Spleen (tissue), 11 donors: ENCODE data around the gene AFAP1L2. TPM values are rescaled to one million over a fixed set of nuclear protein-coding genes. Genes with fewer than 3 reads are reported as not detected.

ENCODE experiments used
- DNase-seq: peaks from one replicate; pipeline ENCODE4 v3.0.0-alpha.2; 2020
- H3K27ac ChIP-seq, 8 donors: fragments of 200-600 bp; sonication (generic) in 7 of 8; 1 replicate in 4 of 8; 2 replicates in 4 of 8; pipeline versions ENCODE4 v1.5.0 to v1.8.0; 2016 to 2021; ENCODE audit warnings: inconsistent platforms in 4 of 8, mild to moderate bottlenecking in 4 of 8, moderate library complexity in 1 of 8
- H3K27me3 ChIP-seq, 7 donors: fragments of 200-600 bp; sonication (generic) in 6 of 7; replicated peaks in 1 of 7; 1 replicate in 4 of 7; 2 replicates in 3 of 7; pipeline versions ENCODE4 v1.5.0 to v1.8.0; 2016 to 2021; ENCODE audit warnings: inconsistent platforms in 3 of 7, mild to moderate bottlenecking in 1 of 7
- H3K36me3 ChIP-seq, 6 donors: fragments of 200-600 bp; sonication (generic) in 5 of 6; 1 replicate in 4 of 6; 2 replicates in 2 of 6; pipeline versions ENCODE4 v1.5.0 to v1.8.0; 2016 to 2021; ENCODE audit warnings: inconsistent platforms in 2 of 6
- H3K4me1 ChIP-seq, 6 donors: fragments of 200-600 bp; sonication (generic) in 5 of 6; 1 replicate in 3 of 6; 2 replicates in 3 of 6; pipeline versions ENCODE4 v1.5.0 to v1.8.0; 2016 to 2021; ENCODE audit warnings: inconsistent platforms in 3 of 6
- H3K4me3 ChIP-seq, 8 donors: fragments of 200-600 bp; sonication (generic) in 7 of 8; 1 replicate in 4 of 8; 2 replicates in 4 of 8; pipeline versions ENCODE4 v1.5.0 to v1.8.0; 2016 to 2021; ENCODE audit warnings: inconsistent platforms in 4 of 8, mild to moderate bottlenecking in 4 of 8, moderate library complexity in 2 of 8
- H3K9me3 ChIP-seq, 8 donors: fragments of 200-600 bp; sonication (generic) in 7 of 8; 1 replicate in 4 of 8; 2 replicates in 4 of 8; pipeline versions ENCODE4 v1.5.0 to v1.8.0; 2016 to 2021; ENCODE audit warnings: inconsistent platforms in 4 of 8
- CTCF ChIP-seq, 11 experiments: fragments of 200-600 bp in 7 of 11; fragments of 450-650 bp in 4 of 11; sonication (generic) in 4 of 11; IDR thresholded peaks in 8 of 11; conservative IDR thresholded peaks in 3 of 11; 1 replicate in 7 of 11; 2 replicates in 4 of 11; pipeline versions ENCODE4 v1.4.0 to v1.8.0; 2016 to 2021; ENCODE audit warnings: antibody characterized with exemption in 11 of 11, inconsistent platforms in 4 of 11, mild to moderate bottlenecking in 1 of 11
- POLR2A ChIP-seq, 3 donors: fragments of 450-650 bp; IDR thresholded peaks; one replicate each; pipeline ENCODE4 v1.5.1; 2017; ENCODE audit warnings: antibody characterized with exemption in 3 of 3, mild to moderate bottlenecking in 1 of 3
- POLR2AphosphoS5 ChIP-seq, 3 donors: sonication (generic); formaldehyde crosslinking; IDR thresholded peaks; one replicate each; pipeline ENCODE4 v1.5.1; 2017; ENCODE audit warnings: antibody characterized with exemption in 3 of 3
- WGBS, 5 donors: extraction: QIAGEN DNeasy Blood & Tissue Kit in 3 of 5; methylation state at CpG; one replicate each; pipeline versions ENCODE4 v1.1.5 to v1.1.7; 2013 to 2018; 5-methylcytosine and 5-hydroxymethylcytosine counted together
- intact Hi-C: fragments of 100-400 bp; cut with DNase I; formaldehyde crosslinking; loops from one replicate; pipeline ENCODE4 v1.15.0; 2023; ENCODE audit warnings: low total_unique reads
- polyA plus RNA-seq, 3 donors: library from polyadenylated mRNA; stranded (reverse); fragments of 200-250 nt; gene quantifications; one replicate each; pipeline ENCODE4 v1.2.1, GENCODE V29; 2013
- total RNA-seq, 7 donors: library from RNA; depleted of rRNA in 3 of 7; stranded (reverse); fragments of >200 nt in 3 of 7; fragmentation: NEBNext Ultra II Directional in 4 of 7; extraction: Animal tissue kit (Norgen Biotek cat#: 25700) in 4 of 7; gene quantifications; one replicate each; pipeline versions ENCODE4 v1.1.0 to v1.2.1, GENCODE V29; 2016 to 2021
- donor health status: healthy with polysubstance abuse.
- donor health status: DM: no; HTN: no; CAD: no; lungs with moderate emphysema.
- donor health status: DM: no; HTN: no; CAD: no.
- donor health status: Bipolar disorder and iron deficiency.
- donor health status: healthy.
- donor health status: DM: no; HTN: no; CAD: no.
- donor health status: DM: yes; HTN: yes; CAD: no.

AFAP1L2 gene
- total and polyA plus RNA-seq, 10 donors = 18.3 to 273 (median 180) TPM

- intact Hi-C loops = no loop called here
- no peak for DNase-seq
- peak overlapping the region; percentile 72 to 95 (median 89) for H3K27ac ChIP-seq
- WGBS, 5 donors = 0 to 1% (median 0%) methylated on average over 22 to 44 of the region's 44 CpGs
- H3K27me3 ChIP-seq = peaks cover 0 to 71% (median 20%) of the 10 kb centered on the region in 7 donors
- H3K4me3 ChIP-seq = peak overlapping the region; percentile 37 to 76 (median 52)
- TF ChIP-seq POLR2AphosphoS5 (IDR thresholded peaks at IDR 0.05) (peak in 2 of 3 donors; percentile 62 to 64), CTCF (IDR thresholded peaks at IDR 0.05 in 8 of 11, conservative IDR thresholded peaks at IDR 0.05 in 3 of 11) (peak in 2 of 11 experiments; percentile 14 to 22), POLR2A (IDR thresholded peaks at IDR 0.05) (no peak)
- no peaks in the 10 kb centered on the region for H3K36me3 ChIP-seq
- H3K4me1 ChIP-seq = peaks cover 4 to 75% (median 30%) of the 10 kb centered on the region in 6 donors
- no peaks in the 10 kb centered on the region for H3K9me3 ChIP-seq
These were observed 651 bp downstream of the AFAP1L2 start for GRCh38 chr10:114403541-114404161.

- 3 to 8% (median 5%) methylated on average over 16 to 17 of the region's 17 CpGs for WGBS, 5 donors
- H3K27ac ChIP-seq = peak overlapping the region; percentile 72 to 95 (median 89)
- peaks cover 4 to 75% (median 35%) of the 10 kb centered on the region in 6 donors for H3K4me1 ChIP-seq
- H3K36me3 ChIP-seq = no peaks in the 10 kb centered on the region
- H3K9me3 ChIP-seq = no peaks in the 10 kb centered on the region
- peak in 1 of 3 donors; percentile 53 for TF ChIP-seq POLR2AphosphoS5 (IDR thresholded peaks at IDR 0.05)
- no peak for TF ChIP-seq CTCF (IDR thresholded peaks at IDR 0.05 in 8 of 11, conservative IDR thresholded peaks at IDR 0.05 in 3 of 11)
- H3K4me3 ChIP-seq = peak overlapping the region; percentile 37 to 76 (median 52)
- H3K27me3 ChIP-seq = peaks cover 0 to 74% (median 20%) of the 10 kb centered on the region in 7 donors
- intact Hi-C loops = no loop called here
- DNase-seq = no peak
These were observed 1.3 kb downstream of the AFAP1L2 start for GRCh38 chr10:114402871-114403540.

DNA sequence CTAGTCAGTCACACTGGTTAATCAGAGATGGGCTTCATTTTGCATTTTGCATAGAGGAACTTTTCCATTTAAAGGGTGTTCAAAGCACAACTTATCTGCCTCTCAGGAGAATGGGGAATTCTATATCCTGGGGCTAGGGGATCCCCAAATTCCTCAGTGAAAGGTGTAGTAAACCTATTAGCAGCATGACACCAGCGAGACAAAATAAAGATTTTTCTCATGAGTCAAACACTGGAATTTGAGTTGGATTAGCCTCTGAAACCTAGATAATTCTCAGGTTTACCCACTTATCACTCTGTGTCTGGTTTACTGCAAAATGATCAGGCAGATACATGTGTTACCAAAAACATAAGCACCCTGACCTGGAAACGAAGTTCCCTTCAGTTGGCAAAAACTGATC lies 2.1 kb downstream of the AFAP1L2 start:
- peaks cover 0 to 81% (median 20%) of the 10 kb centered on the region in 7 donors for H3K27me3 ChIP-seq
- peak overlapping the region; percentile 10 to 95 (median 89) for H3K27ac ChIP-seq
- intact Hi-C loops = no loop called here
- peaks cover 4 to 79% (median 42%) of the 10 kb centered on the region in 6 donors for H3K4me1 ChIP-seq
- 42 to 70% (median 57%) methylated on average over 2 of the region's 2 CpGs for WGBS, 5 donors
- no peaks in the 10 kb centered on the region for H3K36me3 ChIP-seq
- TF ChIP-seq POLR2AphosphoS5 (IDR thresholded peaks at IDR 0.05) (no peak), CTCF (IDR thresholded peaks at IDR 0.05 in 8 of 11, conservative IDR thresholded peaks at IDR 0.05 in 3 of 11) (no peak), POLR2A (IDR thresholded peaks at IDR 0.05) (no peak)
- no peak for DNase-seq
- H3K9me3 ChIP-seq = no peaks in the 10 kb centered on the region
- H3K4me3 ChIP-seq = peak overlapping the region; percentile 37 to 76 (median 52)

DNA sequence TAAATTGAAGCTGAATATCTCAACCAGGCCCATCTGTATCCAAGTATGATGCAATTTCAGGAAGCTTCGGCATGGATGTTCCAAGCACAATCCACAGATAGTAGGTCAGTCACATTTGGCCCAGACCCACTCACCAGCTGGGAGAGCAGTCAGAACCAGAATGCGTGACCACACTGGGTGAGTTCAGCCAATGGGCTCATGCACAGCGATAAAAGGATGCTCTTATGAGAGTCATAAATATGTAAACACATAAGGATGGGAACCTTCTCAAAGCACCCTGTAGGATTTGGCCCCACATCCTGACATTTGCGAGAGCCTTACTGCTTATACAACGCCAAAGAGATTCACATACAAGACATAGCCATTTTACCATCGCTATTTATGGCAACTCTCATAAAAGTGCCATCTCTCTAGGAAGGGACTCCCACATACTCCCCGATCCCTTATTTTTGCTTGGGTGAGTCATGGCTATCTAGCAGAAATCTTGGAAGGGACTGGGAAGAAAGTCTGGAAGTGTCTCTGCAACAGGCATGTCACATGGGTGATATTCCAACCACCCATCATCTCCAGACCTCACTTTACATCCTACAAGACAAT lies 3.0 kb downstream of the AFAP1L2 start:
- H3K4me1 ChIP-seq = peaks cover 8 to 88% (median 52%) of the 10 kb centered on the region in 6 donors
- H3K4me3 ChIP-seq = peak overlapping the region; percentile 7 to 76 (median 52)
- intact Hi-C loops = no loop called here
- DNase-seq = no peak
- H3K27me3 ChIP-seq = peaks cover 0 to 82% (median 20%) of the 10 kb centered on the region in 7 donors
- H3K27ac ChIP-seq = peak overlapping the region; percentile 10 to 95 (median 89)
- peak in 2 of 3 donors; percentile 33 to 73 for TF ChIP-seq POLR2AphosphoS5 (IDR thresholded peaks at IDR 0.05)
- no peak for TF ChIP-seq CTCF (IDR thresholded peaks at IDR 0.05 in 8 of 11, conservative IDR thresholded peaks at IDR 0.05 in 3 of 11)
- H3K9me3 ChIP-seq = no peaks in the 10 kb centered on the region
- WGBS, 5 donors = 61 to 83% (median 71%) methylated on average over 7 of the region's 7 CpGs
- H3K36me3 ChIP-seq = no peaks in the 10 kb centered on the region
